ENCODE data around the gene NPNT. TPM values are rescaled to one million over a fixed set of nuclear protein-coding genes. Genes with fewer than 3 reads are reported as not detected.

NPNT gene
- total RNA-seq, 1 donor from 2014 or later = 15.4 TPM

DNA sequence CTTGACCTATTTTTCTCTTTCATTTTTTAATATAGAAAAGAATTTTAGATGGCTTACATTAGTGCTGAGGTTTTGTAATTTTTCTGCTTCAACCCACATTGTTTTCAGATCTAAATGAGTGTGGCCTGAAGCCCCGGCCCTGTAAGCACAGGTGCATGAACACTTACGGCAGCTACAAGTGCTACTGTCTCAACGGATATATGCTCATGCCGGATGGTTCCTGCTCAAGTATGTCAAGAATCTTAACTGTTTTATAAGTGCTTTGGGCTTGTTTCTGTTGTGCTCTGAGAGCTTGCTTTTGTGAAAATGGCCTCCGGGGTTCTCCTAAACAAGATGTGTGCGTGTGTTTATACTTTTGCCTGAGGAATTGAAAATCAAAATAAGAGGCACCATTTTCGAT lies 41.6 kb downstream of the NPNT start:
- no peak overlapping the region for H3K4me3 ChIP-seq (ENCODE audit: low read depth, low read length)
- TF ChIP-seq, protein P1, sequence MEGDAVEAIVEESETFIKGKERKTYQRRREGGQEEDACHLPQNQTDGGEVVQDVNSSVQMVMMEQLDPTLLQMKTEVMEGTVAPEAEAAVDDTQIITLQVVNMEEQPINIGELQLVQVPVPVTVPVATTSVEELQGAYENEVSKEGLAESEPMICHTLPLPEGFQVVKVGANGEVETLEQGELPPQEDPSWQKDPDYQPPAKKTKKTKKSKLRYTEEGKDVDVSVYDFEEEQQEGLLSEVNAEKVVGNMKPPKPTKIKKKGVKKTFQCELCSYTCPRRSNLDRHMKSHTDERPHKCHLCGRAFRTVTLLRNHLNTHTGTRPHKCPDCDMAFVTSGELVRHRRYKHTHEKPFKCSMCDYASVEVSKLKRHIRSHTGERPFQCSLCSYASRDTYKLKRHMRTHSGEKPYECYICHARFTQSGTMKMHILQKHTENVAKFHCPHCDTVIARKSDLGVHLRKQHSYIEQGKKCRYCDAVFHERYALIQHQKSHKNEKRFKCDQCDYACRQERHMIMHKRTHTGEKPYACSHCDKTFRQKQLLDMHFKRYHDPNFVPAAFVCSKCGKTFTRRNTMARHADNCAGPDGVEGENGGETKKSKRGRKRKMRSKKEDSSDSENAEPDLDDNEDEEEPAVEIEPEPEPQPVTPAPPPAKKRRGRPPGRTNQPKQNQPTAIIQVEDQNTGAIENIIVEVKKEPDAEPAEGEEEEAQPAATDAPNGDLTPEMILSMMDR (conservative IDR thresholded peaks at IDR 0.05; ENCODE audit: low read depth, low read length) = no peak
- DNase-seq (ENCODE audit: low read depth) = no peak

- H3K4me3 ChIP-seq (ENCODE audit: low read depth, low read length) = no peak overlapping the region
- TF ChIP-seq, protein P1 (conservative IDR thresholded peaks at IDR 0.05; ENCODE audit: low read depth, low read length) = no peak
- no peak for DNase-seq (ENCODE audit: low read depth)
These were observed 42.5 kb downstream of the NPNT start for GRCh38 chr4:105937759-105938158.

GRCh38 chr4:105943234-105943633 lies 48.0 kb downstream of the NPNT start:
- DNase-seq (ENCODE audit: low read depth) = no peak
- TF ChIP-seq, protein P1 (conservative IDR thresholded peaks at IDR 0.05; ENCODE audit: low read depth, low read length) = no peak
- no peak overlapping the region for H3K4me3 ChIP-seq (ENCODE audit: low read depth, low read length)

DNA sequence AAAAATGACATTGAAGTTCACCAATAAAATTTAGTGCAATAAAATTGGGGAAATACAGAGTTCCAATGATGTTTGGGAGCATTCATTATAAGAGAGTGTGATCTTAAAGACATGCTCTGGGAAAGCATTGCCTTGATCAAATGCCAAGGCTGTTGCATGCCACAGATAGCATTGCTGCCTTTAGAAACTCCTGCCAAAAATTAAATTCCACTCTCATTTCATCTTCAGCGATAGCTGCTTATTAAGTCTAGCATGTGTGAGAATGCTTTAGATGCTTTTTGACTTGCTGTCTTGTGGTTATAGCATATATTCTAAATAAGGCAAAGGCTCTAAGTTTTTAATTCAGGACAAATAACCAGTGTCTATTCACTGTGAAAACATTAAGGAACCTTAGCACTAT lies 49.3 kb downstream of the NPNT start:
- DNase-seq (ENCODE audit: low read depth) = no peak
- no peak overlapping the region for H3K4me3 ChIP-seq (ENCODE audit: low read depth, low read length)
- TF ChIP-seq, protein P1 (conservative IDR thresholded peaks at IDR 0.05; ENCODE audit: low read depth, low read length) = no peak

DNA sequence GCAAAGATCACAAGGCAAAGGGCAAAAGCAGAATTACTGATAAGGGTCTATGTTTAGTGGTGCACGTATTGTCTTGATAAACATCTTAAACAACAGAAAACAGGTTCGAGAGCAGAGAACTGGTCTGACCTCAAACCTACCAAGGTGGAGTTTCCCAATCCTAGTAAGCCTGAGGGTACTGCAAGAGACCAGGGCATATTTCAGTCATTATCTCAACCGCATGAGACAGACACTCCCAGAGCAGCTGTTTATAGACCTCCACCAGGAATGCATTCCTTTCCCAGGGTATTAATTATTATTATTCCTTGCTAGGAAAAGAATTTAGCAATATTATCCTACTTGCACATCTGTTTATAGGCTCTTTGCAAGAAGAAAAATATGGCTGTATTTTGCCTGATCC lies 51.5 kb downstream of the NPNT start:
- TF ChIP-seq, protein P1 (conservative IDR thresholded peaks at IDR 0.05; ENCODE audit: low read depth, low read length) = no peak
- H3K4me3 ChIP-seq (ENCODE audit: low read depth, low read length) = no peak overlapping the region
- no peak for DNase-seq (ENCODE audit: low read depth)

DNA sequence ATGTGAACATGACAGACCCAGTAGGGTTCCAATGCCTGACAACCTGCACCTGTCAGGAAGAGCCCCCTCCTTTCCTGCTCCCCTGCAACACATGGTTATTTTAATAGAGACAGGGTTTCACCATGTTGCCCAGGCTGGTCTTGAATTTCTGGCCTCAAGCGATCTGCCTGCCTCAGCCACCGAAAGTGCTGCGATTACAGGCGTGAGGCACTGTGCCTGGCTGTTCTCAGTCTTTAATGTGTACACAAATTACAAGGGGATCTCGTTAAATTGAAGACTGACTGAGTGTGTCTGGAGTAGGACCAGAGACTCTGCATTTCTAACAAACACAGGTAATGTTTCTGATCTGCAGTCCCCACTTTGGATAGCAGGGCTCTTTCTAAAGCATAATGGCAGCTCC lies 55.4 kb downstream of the NPNT start:
- no peak overlapping the region for H3K4me3 ChIP-seq (ENCODE audit: low read depth, low read length)
- no peak for DNase-seq (ENCODE audit: low read depth)
- TF ChIP-seq, protein P1 (conservative IDR thresholded peaks at IDR 0.05; ENCODE audit: low read depth, low read length) = no peak

GRCh38 chr4:105951198-105951597 lies 55.9 kb downstream of the NPNT start:
- H3K4me3 ChIP-seq (ENCODE audit: low read depth, low read length) = no peak overlapping the region
- TF ChIP-seq, protein P1 (conservative IDR thresholded peaks at IDR 0.05; ENCODE audit: low read depth, low read length) = no peak
- DNase-seq (ENCODE audit: low read depth) = no peak
